GM21528 (cell line): Measurements from ENCODE around the gene FGGY.
"Not testable (repeated sequence)": the region's sequence is repeated elsewhere in the genome, so short reads cannot be mapped to it uniquely, and the experiment has no call there.

Experiments
- ATAC-seq: cut with Tn5 transposase; IDR thresholded peaks from one replicate; pipeline ENCODE4 v1.9.1; 2021; ENCODE audit warnings: mild to moderate bottlenecking, moderate library complexity; ENCODE audit not compliant: unreplicated experiment, low FRiP score

FGGY gene

GRCh38 chr1:59601041-59601441, 304.1 kb downstream of the FGGY start:
- no peak for ATAC-seq

- no peak for ATAC-seq
Measured at GRCh38 chr1:59601811-59602210, 304.9 kb downstream of the FGGY start.

- ATAC-seq = no peak
Measured at GRCh38 chr1:59604191-59604590, 307.3 kb downstream of the FGGY start.

GRCh38 chr1:59605184-59605583, 308.3 kb downstream of the FGGY start:
- ATAC-seq = no peak

GRCh38 chr1:59605761-59606160, 308.9 kb downstream of the FGGY start:
- ATAC-seq = no peak

GRCh38 chr1:59609245-59609644, 312.4 kb downstream of the FGGY start:
- ATAC-seq = no peak

- ATAC-seq = not testable (repeated sequence)
Measured at GRCh38 chr1:59610499-59610898, 313.6 kb downstream of the FGGY start.

GRCh38 chr1:59617434-59617833, 320.5 kb downstream of the FGGY start:
- ATAC-seq = no peak

- ATAC-seq = no peak
Measured at GRCh38 chr1:59619557-59619956, 322.7 kb downstream of the FGGY start.

GRCh38 chr1:59625384-59625783, 328.5 kb downstream of the FGGY start:
- ATAC-seq = no peak

- ATAC-seq = no peak
Measured at GRCh38 chr1:59631561-59632255, 334.8 kb downstream of the FGGY start.

- ATAC-seq = no peak
Measured at GRCh38 chr1:59635097-59635496, 338.2 kb downstream of the FGGY start.

- no peak for ATAC-seq
Measured at GRCh38 chr1:59638231-59638711, 341.4 kb downstream of the FGGY start.

GRCh38 chr1:59639266-59639665, 342.4 kb downstream of the FGGY start:
- no peak for ATAC-seq

GRCh38 chr1:59640851-59641250, 344.0 kb downstream of the FGGY start:
- ATAC-seq = no peak

GRCh38 chr1:59641836-59642235, 344.9 kb downstream of the FGGY start:
- no peak for ATAC-seq

- ATAC-seq = no peak
Measured at GRCh38 chr1:59643526-59643925, 346.6 kb downstream of the FGGY start.

- no peak for ATAC-seq
Measured at GRCh38 chr1:59645893-59646292, 349.0 kb downstream of the FGGY start.

- ATAC-seq = not testable (repeated sequence)
Measured at GRCh38 chr1:59653142-59653958, 356.5 kb downstream of the FGGY start.

GRCh38 chr1:59653968-59654367, 357.1 kb downstream of the FGGY start:
- ATAC-seq = no peak

- ATAC-seq = no peak
Measured at GRCh38 chr1:59657873-59658465, 361.1 kb downstream of the FGGY start.
